Activated CD4-positive, alpha-beta T cell treated with anti-CD3 and anti-CD28 coated beads for 4 hours (primary cell): ENCODE measurements around the gene EMX1.

ENCODE experiments used
- DNase-seq, 2 donors: peaks; one replicate each; pipeline ENCODE4 v3.0.0-alpha.2; 2020

Gene EMX1

DNA sequence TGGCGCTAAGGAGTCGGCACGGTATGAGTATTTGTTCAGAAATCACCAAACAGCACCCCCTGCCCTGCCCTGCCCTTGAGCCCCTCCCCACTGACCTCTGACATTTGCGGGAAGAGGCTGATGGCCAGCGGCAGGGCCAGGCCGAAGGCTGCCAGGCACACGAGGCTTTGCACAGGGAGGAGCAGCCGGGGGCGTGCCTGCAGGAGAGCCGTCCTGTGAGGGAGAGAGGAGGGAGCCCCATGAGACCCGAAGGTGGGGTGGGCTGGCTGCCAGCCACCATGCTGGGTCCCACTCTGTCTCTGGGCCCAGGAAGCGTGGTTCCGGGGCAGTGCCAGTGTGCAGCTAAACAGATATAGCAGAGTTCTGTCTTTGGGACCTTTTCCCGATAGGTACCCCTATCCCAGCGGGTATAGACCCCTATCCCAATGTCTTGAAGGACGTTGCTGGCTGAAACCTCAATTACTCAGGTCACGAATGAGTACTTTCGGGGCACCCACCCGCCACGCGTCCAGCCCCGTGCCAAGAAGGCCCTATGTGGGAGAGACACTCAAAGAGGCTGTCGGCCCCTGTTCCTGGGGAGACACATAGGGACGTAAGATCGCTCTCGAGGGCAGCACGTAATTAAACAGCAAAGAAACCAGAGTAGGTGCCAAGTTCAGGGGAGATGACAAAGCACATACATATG is 43.9 kb downstream of the EMX1 start:
- no peak for DNase-seq

DNA sequence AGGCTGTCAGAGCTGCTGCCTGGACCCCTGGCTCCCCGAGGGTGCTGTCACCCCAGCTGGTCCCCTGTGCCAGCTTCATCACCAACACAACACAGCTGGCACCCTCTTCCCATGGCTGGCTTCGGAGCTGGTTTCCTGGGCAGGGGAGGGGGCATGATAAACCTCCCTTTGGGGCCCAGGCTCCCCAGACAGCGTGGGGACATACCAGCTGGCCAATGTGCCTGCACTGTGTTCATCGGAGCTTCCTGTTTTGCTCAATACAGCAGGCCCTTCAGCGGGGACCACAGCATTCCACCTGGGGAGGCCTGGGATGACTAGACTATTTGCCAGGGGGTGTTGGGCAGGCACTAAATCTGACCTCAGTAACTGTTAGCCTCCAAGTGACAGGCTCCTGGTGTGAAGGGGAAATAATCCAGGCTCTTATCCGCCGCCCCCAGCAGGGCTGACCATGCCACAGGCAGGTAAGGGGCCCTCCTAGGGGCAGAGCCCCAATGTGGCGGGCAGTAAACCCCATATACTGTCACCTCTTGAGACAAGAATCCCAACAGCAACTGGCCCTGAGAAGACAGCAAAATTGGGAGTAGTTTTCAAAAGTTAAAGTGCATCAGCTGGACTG is 44.6 kb downstream of the EMX1 start:
- no peak for DNase-seq

DNA sequence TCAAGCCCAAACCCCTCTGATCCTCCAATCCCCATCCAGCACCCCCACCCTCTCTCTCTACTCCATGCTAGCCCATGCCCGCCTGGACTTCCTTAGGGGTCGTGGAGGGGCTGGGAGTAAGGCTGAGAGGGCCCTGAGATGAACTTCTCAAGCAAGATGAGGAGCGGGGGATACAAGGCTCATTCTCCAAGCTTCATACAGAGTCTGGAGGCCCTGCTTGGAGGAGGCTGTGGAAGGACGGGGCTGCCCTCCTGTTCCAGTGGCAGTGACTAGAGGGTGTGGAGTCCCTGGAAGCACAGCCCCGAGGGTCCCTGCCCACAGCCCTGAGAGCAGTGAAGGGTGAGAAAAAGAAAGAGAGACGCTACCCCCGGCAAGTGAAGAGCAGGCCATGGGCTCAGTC is 45.6 kb downstream of the EMX1 start:
- DNase-seq, result no peak

DNA sequence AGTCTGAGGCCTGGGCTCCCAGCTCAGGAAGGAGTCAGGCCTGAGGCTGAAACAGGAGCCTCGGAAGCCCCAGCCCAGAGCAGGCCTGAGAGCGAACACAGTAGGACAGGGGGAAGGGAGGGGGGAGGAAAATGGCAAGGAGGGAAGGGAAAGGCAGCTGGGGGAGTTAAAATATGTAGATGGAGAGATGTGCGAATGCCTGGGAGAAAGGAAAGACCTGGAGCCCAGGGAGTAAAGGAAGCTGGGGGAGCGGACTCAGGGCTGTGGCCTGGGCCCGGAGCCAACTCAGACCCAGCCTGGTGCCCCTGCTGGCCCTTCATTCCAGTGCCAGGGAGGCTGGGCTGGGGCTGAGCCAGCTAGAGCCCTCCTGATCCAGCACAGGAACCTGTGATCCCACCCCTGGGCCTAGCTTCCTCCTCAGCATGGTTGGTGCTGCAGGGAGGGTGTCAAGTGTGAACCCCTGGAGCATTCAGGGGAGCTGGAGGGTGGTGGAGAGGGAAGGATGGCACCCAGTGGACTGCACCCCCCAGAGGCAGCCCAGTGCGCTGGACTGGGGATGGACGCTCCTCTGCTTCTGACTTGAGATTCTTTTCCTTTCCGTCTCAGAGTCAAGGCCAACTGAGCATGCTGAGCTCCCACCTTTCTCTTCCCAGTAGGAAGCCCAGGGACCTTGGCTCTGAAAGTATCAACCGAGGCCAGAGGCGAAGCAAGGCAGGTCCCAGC is 46.3 kb downstream of the EMX1 start:
- DNase-seq, result no peak

DNA sequence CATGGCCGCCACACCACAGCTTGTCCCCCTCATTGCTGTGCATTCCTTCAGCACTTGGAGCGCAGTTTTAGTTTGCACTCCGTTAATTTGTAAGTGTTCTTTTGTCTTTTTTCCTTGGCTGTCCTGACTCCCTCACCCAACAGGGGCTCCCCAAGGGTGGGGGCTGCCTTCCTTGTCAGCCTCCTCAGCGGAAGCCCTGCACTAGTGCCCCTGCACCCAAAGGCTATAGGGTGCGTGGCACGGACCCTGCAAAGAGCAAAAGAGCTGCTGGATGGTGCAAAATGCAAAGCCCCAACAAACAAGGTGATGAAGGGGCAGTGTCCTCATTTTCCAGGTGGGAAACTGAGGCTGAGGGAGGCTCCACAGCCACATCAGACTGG is 46.8 kb downstream of the EMX1 start:
- DNase-seq, result no peak

DNA sequence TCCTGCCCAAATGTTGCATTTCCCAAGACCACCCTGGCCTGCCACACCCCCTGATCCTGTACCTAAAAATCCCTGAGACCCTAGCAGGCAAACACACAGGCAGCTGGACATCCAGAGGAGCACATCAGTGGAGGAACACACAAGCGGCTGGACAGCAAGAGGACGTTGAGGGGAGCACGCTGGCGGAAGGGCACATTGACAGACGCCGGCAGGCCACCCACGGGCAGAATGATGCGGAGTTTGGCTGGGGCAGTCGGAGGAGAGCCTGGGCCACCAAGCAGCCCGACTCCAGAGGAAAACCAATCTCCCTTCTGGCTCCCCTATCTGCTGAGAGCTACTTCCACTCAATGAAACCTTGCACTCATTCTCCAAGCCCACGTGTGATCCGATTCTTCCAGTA is 47.7 kb downstream of the EMX1 start:
- DNase-seq, result no peak

DNA sequence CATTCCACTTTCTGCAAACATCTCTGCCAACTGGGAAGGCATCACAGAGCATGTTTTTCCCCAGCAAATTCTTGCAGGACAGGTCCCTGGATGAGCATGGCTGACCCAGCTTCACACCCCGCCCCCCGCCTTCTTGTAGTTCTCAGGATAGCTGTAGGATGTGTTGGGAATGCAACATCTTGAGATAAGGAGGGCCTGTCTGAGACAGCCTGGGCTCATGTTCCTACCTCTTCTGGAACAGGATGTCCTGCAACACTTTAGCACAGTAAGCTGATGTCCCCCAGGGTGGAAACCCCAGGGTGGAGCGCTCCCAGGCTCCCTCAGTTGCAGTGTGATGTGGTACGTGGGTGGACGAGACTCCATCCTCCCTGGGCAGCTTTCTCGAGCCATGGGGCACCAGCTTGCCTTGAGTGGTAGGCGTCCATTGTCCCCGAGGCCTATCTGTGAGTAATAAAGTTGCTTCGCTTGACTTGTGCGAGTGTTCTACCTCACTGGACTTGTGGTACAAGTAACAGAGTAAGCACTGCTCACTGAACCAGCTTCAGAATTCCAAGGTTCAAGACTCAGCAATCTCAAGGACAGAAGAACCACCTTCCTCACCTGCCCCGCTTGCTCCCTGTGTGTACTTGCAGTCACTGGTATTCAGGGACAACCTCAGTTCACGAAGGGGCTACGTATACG is 48.6 kb downstream of the EMX1 start:
- no peak for DNase-seq

DNA sequence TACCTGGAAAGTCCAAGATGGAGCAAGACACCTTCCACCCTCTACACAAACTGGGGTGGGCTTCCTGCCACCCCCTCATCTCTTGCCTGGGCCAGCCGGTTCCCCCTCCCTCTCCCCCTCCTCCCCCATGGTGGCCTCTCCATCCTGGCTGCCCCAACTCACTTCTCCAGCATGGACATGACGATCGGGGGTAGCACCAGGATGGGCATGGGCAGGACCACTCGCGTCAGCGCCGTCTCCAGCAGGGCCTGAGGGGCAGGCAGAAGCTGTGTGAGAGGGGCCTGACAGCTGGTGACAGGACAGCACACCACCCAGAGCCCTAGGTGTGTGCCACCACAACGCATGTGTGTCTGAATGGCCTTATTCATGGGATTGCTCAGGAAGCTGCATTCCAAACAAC is 51.0 kb downstream of the EMX1 start:
- no peak for DNase-seq

DNA sequence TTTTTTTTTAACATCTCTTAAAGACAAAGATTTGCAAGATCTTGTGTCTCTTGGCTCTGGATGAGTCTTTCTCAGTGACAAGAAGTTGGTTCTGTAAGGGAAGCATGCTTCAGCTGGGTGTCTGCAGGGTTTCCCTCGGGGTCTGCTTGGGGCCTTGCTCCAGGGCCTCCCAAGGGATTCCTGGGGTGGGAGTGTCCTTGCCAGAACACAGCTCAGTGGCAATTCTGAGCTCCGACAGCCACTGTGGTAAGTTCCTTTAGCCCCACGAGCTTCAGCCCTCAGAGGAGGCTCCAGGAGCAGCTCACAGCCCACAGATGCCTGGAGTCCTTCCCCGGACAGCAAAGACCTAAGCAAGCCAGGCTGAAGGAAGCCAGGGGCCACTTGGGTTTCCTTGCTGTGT is 52.4 kb downstream of the EMX1 start:
- no peak for DNase-seq

DNA sequence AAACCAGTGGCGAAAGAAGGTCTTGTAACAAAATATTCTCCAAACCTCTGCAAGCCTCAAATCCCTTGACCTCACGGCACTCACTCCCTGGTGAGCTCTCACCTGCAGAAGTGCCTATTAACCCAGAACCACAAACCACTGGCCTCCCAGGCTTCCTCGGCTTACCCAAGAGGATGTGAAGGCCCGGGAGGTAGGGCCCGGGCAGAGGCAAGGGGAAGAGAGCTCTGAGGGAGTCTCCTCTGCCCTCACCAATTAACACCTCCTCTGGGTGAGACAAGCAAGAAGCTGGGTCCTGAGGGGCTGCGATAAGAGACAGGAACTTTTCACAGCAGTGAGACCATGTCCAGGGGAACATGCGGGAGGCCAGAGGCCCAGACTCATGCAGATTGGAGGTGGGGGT is 53.7 kb downstream of the EMX1 start:
- no peak for DNase-seq

DNA sequence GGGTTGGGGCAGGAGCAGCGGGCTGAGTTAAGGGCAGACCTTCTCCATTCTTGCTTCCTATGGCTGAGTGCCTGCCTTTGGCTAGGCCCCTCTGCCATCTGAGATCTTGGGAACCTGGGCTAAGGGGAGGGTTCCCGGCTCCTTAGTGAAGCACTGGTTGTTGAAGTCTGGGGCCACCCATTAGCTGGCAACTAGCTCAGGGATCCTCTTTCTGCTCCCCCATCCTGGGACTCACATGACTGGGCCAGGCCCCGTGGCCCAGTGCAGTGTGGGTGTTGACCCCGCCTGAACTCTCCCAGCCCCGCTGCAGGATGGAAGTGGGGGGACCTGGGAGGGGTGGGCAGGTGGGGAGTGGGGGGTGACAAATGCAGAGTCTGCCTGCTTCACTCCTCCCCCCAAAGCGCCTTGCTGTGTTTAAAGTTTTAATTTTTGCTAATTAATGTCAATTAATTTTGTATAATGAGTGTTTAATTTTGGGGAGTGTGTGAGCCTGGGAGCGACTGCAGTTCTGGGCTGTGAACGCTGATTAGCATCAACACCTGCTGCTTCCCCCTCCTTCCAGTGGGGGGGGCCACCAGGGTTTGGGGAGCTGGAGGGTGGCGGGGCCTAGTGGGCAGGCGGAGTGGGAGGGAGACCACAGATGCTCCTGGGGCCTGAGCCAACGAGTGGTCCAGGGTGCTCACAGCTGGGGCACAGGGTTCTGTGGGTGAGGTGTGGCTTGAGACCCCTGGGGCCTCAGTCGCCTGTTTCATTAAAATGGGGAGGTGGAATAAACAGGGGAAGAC is 55.2 kb downstream of the EMX1 start:
- DNase-seq, result no peak

DNA sequence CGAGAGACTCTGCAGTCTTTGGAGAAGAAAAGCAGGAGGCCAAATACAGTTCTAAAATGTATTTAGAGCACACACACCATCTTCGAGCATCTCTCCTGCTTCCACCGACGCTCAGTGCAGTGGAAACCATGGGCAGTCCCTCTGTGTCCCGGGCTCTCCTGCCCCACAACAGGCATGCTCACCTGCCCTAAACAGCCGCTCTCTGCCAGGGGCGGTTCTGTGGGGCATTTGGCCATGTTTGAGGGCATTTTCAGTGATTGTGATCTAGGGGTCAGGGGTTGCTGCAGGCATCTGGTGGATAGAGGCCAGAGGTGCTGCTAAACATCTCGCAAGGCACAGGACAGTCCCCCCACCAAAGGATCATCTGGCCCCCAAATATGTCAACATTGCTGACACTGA is 55.8 kb downstream of the EMX1 start:
- no peak for DNase-seq

DNA sequence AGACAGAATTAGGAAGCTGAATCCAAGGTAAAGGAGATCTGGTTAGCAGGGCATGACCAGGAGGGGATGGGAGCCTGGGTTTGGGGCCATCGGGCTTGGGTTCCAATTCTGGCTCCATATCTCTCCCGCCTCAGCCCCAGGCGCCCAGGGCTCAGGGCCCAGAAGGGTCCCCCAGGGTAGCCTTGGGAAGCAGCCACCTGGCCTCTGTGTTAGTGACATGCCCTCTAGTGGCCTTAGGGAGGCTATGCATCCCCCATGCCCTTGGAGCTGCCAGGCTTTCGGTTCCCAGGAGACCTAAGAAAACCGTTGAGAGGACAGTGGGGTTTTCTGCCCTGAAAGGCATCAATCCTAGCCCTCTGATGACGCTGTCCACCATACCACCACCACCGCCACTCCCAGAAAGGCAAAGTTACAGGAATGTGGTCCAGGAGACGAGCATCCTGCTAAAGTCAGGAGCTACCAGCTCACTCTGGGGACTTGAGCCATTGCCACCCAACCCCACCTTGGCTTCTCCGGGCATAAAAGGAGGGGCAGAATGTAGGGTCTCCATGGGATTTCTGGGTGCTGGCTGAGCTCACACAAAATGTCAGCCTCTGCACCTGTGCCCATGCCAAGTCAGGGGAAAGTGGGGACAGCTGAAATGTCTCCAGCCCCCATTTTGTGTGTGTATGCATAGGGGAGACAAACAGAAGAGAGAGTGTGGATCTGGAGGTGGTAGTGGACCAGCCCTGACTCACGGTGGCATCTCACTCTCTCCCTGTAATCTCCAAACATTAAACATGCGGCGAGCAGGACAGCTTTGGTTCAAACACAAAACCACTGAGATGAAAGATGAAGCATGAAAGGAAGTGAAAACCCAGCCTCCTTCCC is 56.5 kb downstream of the EMX1 start:
- peak; percentile 12 to 21 for DNase-seq

DNA sequence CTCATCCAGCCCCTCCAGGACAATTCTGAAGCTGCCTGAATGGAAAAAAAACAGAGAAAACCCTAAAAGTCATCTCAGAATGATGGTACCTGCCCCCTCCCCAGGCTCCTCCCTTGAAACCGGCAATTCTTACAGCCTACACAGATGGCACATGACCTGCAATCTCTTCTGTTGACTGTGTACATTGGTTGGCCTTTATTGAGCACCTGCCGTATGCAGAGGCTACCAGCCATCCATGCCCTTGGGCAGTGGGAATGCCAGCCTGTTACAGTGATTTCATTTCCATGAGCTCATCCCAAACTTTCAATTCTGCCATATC is 57.1 kb downstream of the EMX1 start:
- DNase-seq, result no peak

DNA sequence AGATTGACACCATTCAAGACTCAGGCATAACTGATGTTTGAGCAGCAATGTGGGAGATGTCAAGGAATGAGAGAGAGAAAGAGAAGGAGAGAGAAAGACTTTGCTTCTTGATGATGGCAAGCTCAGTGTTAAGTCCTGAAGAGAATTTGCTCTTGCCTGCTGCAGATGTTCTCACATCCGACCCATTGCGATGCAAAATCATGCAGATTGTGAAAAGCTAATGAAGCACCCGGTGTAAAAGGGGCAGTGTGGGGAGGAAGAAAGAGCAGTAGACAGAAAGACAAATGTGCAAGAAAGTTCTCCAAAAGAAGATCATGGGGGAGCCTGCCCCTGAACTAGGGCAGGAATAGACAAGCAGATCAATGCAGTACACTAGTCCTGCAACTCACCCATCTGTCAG is 57.7 kb downstream of the EMX1 start:
- DNase-seq, result no peak

DNA sequence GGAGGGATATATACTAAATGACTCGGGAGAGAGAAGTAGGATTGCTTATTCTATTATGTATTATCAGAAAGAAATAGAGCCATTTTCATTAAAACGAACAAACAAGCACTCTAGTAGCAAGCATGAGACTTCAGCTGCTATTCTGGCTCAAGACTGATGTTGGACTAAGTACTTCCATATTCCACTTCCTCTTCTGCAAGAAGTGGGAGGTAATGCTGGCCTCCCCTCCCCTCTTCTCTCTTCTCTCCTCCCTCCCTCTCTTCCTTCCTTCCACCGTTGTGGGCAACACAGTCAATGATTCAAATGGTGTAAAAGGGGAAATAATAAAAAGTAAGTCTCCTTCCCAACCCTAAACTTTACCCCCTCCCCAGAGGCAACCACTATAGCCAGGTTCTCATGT is 62.6 kb downstream of the EMX1 start:
- DNase-seq, result no peak

DNA sequence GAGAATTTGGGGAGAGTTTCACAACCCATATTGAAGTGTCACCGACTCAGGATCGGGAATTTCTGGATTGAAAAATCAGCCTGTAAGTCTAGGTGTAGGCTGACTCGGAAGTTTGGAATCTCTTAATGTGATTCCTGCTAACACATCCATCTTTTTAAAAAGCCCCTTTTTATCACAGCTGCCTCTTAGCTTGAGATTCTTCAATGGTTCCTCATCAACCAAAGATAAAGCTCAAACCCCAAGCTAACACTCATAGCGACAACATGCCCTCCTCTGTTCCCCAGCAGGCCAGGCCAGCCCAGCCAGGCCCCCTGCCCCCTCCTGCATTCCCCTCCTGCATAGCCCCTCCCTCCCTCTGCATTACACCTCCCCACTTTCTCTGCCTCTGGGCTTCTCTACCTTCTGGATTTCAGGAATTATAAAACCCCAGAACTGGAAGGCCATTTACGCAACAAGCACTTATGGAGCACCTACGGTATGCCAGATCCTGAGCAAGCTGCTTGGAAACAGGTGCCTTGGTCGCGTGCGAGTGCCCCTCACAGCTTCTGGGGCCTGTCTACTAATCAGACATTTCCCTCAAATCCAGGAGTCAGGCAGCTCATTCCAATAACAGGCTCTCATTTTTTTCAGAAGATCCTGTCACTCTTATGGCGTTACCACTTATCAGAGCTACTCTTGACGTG is 63.4 kb downstream of the EMX1 start:
- no peak for DNase-seq

DNA sequence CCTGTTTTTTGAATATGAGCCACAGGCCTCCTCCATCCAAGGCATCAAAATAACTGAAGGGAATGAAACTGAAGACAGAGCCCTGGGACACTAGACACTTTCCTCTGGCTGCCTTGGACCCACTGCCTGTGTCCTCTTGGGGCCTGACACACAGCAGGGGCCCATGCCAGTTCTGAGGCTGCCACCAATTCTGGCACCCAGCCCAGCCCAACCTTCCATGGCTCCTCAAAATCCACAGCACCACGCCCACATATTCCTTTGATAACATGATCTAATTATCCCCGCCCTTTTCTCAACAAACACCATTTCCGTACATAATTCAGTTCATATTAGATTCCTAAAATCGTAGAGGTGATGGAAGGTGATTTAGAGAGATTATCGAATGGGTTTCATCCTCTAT is 64.2 kb downstream of the EMX1 start:
- no peak for DNase-seq

DNA sequence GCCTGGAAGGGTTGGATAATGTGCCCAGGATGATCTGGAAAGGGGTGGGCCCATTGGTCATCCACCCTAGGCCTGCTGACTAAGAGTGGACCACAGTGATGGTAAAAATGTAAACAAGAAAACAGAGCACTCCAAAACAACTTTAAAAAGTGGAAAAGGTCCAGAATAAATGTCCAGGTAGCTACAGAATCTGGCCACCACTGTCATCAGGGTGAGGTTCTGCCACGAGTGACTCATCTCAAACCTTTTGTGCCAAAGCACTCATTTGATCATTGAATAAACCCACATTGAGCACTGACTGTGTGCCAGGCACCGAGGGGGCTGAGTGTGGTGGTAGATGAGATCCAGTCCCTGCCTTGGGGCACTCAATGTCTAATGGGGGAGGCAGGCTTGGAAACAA is 64.9 kb downstream of the EMX1 start:
- DNase-seq, result no peak

DNA sequence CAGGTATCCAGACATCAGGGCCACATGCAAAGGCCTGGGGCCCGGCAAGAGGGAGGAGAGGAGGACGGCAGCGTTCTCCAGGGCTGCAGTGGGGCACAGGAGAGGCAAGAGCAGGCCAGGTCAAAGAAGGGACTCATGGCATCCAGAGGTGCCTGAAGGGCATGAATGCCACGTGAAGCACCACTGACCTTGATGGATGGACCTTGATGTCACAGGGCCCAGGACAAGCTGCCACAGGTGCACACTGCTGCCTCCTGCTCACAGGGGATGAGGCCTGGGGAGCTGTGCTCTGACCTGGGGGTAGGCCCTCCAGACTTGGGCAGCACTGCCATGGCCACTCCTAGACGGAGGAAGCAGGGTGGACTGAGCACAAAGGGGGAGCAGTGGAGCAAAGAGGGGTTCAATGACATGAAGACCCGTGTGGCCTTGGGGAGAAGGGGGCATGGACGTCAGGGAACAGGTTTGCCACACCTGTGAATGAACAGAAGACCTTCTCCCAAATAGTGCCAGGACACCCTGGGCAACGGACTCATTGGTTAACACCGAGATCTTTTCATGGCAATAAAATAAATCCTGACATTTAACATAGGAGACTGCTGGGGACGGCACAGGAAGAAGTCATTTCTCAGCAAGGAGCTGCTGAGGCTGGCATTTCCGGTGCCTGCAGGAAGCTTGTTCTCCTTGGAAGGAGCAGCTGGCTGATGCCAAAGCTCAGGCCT is 65.6 kb downstream of the EMX1 start:
- no peak for DNase-seq
